Measurements from ENCODE around the gene DAGLA.

GRCh38 chr11:61750631-61751273 is 70.6 kb downstream of the DAGLA start:
- TF ChIP-seq CTCF (conservative IDR thresholded peaks at IDR 0.05) (no peak), EZH2 (IDR thresholded peaks at IDR 0.05; ENCODE audit: low read depth) (no peak)

Data from PC-9 (cell line).